HuH-7 (cell line): Measurements from ENCODE around the gene FAM24B.
A peak's percentile ranks its signal among the peaks of the same experiment; 100 is the strongest.
"Not testable (repeated sequence)": the region's sequence is repeated elsewhere in the genome, so short reads cannot be mapped to it uniquely, and the experiment has no call there.

Source experiments
- DNase-seq: peaks from one replicate; pipeline ENCODE4 v3.0.0; 2011; ENCODE audit warnings: low spot score

The FAM24B gene, protein sequence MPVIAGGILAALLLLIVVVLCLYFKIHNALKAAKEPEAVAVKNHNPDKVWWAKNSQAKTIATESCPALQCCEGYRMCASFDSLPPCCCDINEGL

DNA sequence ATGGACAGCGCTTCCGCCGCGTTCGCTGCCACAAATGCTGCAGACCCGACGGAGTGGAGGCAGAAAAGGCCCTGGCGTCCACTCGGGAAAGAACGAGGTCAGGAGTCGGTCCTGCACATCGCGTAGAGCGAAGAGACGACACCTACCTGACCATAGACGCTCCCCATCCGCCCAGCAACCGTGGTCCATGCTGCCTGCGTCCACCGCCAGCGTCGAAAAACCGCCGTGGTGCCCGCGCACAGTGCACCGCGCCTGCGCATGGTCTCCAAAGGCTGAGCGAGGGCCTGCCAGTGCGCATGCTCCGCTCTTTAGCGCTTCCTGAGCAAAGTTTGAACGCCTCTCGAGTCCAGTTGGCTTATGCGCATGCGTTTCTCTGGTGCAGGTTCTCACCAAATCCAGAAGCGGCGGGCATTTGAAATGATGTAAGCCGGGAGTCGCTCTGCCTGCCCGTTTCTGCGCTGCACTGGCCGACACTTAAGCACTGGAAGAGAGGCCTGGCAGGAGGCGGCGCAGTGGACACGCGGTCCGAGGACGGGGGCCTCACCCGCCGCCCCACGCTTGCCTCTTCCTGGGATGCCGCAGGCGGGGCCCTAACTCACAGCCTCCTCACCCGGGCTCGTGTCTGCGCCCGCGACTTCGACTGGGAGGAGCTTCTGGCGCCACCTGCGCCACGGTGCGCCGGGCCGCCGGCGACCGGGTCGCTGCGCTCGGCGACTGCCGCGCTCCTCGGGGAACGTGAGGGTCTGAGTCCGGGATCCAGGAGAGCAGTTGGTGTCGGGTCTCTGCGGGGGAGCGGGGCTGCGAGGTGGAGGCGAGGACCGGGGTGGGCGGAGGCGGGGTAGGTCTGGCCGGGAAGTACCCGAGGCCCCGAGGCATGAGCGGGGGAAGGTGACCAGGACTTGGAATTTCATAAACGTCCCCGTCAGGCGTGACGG lies at the start of gene FAM24B:
TSS of gene FAM24B (minus strand) at position 243 of the 935 bp plus-strand sequence. CDS start 29,066 bp downstream, outside the sequence.
- DNase-seq, result peak; percentile 93

DNA sequence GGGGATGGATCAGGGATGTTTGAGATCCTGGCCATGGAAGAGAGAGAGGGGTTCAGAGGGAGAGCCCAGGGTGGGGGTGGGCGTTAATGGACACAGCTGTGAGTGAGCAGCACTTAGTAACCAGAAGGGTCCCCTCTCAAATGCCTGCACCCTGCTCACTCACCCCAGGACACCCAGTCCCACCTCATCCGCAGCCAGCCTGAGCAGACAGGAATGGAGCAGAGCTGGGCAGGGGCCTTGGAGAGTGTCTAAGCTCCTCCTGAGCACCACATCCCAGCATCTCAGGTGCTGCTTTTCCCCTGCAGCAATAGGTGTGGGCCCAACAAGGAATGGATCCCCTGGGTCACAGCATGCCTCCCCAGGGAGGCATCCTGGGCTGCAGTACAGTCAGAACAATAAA lies 36.3 kb upstream of the FAM24B start:
- no peak for DNase-seq

DNA sequence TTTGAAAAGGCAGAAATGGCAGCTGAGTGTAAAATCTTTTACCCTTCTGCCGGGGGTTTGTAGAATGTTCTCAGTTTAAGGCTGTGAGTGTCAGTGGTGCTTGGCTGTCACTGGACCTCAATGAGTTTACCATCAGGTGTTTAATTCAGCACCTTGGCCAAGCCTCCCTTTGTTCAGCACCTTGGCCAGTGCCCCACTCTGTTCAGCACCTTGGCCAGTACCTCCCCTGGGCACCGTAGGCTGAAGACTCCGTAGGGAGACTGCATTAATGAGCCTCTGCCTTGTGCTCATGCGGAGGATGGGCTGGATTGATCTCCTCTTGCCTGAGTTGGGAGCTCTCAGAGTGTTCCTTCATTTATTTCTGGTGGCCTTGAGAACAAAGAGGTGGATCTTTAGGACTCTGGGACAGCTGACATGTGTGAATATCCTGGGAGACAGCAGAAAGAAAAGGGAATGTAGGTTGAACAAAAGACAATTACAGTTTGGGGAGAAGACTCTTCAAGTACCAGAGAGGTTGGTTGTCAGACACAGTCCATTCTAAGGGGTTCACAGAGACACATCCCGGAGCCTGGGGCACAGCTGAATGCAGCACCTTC lies 32.6 kb upstream of the FAM24B start:
- DNase-seq, result peak; percentile 46

DNA sequence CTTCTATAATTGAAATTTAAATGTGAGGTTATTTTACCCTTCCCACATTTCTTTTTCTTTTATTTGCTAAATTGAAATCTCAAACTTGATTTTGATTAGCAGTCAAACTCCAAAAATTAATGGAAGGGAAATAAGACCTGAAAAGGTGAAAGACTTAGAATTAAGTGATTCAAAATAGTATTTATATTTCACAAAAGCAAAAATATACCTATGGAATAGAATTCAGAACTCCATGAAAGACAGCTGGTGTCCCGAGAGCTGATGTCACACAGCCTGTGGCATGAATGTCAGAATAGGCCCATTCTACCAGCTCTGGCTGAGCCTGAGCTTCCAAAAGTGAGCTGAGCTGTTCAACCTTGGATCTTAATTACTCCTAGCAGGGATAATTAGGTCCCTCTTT lies 30.9 kb upstream of the FAM24B start, which contains the start of gene FAM24A:
TSS of gene FAM24A (plus strand) at position 301 of the 400 bp plus-strand sequence. CDS start 1,025 bp downstream, outside the sequence.
- no peak for DNase-seq

DNA sequence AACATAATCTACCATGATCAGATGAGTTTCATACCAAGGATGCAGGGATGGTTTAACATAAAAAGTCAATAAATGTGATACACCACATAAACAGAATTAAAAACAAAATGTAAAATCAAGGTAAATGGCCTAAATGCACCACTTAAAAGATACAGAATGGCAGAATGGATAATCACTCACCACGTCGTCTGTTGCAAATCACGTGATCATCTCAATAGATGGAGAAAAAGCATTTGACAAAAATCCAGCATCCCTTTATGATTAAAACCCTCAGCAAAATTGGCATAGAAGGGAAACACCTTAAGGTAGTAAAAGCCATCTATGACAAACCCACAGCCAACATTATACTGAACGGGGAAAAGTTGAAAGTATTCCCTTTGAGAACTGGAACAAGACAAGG lies 24.5 kb upstream of the FAM24B start:
- not testable (repeated sequence) for DNase-seq

DNA sequence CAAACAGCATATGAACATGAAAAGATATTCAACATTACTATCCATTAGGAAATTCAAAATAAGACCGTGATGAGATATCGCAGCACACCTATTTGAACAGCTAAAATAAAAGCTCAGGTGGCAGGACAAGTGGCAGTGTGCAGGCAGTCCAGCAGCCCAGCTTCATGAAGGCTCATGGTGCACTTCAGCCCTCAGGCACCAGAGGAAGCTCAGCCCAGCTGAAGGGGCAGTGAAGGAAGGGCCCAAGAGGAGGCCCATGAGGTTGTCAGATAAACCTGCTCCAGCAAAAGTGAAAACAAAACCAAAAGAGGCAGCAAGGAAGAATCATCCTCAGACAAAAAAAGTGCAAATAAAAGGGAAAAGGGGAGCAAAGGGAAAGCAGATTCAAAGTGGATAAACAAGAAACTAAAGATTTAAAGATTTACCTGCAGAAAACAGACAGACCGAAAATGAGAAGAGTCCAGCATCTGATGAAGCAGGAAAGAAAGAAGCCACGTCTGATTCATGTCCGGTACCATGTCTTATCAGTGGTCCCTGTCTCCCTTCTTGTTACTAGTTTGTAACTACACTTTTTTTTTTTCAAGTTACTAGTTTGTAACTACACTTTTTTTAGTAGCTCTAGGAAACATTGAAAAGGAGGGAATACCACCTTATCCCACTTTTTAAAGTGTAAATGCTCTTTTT lies 15.0 kb upstream of the FAM24B start:
- no peak for DNase-seq

DNA sequence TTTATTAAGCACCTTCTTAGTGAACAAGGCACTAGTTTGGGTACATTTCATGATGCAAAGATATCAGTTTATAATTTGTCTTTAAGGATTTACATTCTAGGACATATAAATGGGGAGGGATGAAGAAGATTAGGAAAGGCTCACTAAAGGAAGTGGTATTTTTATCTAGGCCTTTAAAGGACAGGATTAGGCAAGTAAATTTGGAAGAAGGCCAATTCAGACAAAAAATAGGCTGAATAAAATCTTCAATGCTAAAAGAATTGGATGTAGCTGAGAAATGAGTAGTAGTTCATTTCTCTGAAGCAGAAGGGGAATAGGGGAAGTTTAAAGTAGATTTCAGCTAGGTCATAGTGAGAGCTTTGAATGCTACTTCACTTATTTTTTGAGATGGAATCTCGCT lies 4.8 kb upstream of the FAM24B start:
- no peak for DNase-seq

DNA sequence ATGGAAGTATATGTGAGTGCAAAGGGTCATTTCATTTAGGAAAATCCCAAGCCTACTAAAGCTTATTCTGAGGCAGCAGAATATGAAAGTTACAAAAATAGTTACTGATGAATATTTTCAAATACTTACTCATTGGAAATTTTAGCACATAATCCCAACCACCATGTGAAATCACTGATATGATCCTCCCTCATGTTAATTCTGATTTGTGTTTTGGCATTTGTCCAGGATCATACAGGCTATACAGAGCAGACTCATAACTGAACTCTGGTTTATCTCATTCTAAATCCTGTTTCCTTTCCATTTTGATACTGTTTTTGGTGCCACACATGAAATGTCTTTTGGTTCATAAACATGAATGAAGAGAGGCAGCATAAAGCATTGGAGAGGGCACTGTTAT lies 3.4 kb upstream of the FAM24B start:
- no peak for DNase-seq

DNA sequence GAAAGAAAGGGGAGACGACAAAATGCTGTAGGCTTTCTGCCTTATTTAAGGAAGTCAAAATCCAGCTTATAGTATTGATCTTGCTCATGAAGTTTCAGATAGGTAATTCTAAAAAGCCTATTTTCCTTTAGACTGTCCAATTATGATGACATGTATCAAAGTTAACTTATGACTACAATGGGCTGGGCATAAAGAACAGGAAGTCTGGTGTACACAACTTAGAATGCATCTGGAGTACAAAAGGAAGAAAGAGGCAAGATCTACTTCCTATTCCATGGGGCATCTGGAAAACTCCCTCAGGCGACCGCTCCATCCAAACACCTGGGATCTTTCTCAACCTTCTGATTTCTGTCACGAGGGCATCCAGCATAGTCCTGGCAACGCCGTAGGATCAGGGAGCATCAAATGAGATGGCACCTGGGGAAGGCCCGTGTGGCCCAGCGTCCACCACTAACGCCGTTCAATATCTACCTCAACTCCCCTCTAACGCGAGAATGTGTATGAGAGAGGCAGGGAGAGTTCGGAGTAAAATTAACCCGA lies 512 bp downstream of the FAM24B start:
- DNase-seq, result peak; percentile 14

DNA sequence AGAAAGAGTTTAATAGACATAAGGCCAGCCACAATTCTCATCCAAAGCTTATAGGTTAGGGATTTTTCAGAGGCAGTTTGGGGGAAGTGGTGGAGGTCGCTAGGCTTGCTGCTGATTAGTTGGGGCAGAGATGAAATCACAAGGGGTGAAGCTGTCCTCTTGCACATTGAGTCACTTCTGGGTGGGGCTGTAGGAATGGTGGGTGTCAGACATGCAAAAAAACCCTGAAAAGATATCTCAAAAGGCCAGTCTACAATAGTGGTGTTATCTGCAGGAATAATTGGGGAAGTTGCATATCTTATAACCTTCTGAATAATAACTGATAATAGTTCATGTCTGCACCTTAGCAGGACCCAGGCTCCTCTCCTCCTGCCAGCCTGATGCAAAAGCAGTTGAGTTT lies 2.1 kb downstream of the FAM24B start:
- DNase-seq, result no peak

DNA sequence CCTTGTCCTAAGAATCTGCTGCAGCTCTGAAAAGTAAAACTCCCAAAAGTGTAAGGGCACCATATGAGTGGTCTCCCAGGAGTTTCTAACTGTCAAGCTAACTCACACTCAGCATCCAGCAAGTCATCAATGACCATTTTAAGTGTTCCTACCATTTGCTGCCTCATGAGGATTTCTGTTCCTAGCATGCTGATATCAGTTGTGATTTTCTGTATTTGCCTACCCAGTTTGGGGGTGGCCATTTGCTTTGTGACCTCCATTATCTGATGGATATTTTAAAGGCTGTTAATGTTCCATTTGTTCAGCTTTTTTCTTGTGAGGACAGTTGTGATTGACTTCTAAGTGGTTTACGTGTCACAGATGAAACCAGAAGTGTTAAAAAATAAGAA lies 2.9 kb downstream of the FAM24B start:
- no peak for DNase-seq

DNA sequence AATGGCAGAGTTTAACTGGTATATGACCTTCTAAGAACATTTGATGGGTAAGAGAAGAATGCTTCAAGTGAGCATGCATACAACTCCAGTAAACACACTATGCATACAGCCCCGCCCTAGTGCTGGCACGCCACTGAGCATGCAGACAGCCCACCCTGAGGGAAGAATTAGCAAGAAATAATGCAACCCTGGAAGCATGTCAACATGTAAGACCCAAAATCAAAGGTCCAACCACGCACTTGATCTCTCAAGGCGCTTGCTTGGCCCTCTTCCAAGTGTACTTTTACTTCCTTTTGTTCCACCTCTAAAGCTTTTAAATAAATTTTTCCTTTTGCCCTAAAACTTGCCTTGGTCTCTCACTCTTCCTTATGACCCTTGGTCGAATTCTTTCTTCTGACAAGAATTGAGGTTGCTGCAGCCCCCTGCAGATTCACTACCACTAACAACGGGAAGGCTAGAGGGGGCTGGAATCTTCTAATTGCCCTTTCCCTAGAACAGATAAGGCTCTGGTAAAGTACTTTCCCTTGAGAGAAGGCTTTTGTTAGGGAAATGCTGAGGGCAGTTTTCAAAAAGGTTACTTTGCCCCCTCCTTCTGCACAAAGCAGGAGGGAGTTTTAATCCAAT lies 3.4 kb downstream of the FAM24B start:
- no peak for DNase-seq

DNA sequence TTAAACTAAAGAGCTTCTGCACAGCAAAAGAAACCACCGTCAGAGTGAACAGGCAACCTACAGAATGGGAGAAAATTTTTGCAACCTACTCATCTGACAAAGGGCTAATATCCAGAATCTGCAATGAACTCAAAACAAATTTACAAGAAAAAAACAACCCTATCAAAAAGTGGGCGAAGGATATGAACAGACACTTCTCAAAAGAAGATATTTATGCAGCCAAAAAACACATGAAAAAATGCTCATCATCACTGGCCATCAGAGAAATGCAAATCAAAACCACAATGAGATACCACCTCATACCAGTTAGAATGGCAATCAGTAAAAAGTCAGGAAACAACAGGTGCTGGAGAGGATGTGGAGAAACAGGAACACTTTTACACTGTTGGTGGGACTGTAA lies 7.4 kb downstream of the FAM24B start:
- not testable (repeated sequence) for DNase-seq

DNA sequence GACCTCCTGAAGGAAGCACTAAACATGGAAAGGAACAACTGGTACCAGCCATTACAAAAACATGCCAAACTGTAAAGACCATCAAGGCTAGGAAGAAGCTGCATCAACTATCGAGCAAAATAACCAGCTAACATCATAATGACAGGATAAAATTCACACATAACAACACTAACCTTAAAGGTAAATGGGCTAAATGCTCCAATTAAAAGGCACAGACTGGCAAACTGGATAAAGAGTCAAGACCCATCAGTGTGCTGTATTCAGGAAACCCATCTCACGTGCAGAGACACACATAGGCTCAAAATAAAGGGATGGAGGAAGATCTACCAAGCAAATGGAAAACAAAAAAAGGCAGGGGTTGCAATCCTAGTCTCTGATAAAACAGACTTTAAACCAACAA lies 10.6 kb downstream of the FAM24B start:
- not testable (repeated sequence) for DNase-seq

DNA sequence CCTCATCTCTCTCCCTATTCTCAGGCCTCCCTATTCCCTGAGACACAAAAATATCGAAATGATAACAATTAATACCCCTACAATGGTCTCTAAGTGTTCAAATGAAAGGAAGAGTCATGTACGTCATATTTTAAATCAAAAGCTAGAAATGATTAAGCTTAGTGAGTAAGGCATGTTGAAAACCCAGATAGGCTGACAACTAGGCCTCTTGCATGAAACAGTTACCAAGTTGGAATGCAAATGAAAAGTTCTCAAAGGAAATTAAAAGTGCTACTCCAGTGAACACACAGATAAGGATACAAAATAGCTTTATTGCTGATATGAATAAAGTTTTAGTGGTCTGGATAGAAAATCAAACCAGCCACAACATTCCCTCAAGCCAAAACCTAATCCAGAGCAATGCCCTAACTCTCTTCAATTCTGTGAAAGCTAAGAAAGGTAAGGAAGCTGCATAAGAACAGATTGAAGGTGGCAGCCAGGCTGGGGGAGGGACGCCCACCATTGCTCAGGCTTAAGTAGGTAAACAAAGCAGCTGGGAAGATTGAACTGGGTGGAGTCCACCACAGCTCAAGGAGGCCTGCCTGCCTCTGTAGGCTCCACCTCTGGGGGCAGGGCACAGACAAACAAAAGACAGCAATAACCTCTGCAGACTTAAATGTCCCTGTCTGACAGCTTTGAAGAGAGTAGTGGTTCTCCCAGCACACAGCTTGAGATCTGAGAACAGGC lies 12.5 kb downstream of the FAM24B start:
- not testable (repeated sequence) for DNase-seq

DNA sequence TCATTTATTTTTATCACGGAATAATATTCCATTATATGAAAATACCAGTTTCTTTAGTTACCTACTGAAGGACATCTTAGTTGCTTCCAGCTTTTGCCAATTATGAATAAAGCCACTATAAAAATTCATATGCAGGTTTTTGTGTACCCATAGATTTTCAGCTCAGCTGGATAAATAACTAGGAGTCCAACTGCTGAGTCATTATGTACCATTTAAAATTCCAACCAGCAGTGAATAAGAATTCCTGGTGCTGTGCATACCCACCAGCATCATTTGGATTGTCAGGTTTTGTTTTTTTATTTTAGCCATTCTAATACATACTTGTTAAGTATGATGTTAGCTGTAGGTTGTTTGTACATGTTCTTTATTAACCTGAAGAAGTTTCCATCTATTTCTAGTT lies 14.5 kb downstream of the FAM24B start:
- no peak for DNase-seq

DNA sequence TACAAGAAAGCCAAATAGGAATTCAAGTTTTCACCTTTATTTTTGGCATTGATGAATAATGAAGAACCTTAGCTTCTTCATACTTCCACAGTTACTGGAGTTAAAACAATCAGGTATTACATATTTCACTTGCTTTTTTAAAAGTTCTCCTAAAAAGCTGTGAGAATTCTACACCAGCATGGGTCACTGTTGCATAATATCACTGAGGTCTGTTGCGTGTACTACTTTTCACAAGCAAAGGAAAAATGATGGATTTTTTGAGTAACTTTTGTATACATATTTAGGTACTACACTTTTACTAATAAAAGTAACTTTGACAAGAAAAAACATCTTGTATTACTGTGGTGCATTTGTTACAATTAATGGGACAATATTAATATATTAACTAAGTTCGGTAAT lies 15.2 kb downstream of the FAM24B start:
- no peak for DNase-seq

DNA sequence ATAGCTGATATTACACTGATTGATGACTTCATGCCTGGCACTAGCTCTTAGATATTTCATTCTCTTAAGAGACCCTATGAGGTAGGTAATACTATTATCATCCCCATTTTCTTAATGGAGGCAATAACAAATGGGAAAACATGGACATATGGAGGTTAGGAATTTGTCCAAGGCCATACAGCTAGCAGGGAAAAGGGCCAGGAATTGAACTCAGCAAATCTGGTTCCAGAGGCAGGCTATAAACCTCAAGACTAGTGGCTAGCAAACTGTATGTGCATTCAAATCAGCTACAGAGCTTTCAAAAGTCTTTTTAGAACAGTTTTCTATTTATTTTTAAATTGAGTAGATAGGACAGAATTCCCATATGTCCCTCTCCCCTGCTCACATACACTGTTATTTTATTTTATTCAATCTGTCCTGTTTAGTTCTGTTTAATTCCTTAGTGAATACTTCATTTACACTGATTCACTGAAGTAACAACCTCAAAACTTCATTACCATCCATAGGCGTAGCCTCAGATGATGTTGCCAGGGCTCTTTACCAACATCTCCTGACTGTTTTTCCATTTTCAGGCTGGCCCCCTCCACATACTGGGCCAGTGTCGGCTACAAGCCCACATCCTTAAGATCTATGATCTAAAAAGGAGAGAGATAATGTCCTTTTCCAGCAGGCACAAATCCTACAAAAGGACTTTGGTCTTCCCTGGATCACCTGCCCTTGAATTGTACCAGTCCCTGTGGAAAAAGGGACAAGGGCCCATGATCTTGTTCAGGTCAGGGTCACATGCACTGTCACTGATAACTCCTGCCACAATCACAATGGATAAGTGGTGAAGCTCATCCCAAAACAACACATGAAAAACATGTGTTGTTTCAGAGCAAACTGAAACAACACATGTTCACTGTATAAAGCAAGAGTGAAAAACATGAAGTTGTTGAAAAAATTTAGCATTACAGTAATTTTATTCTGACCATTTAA lies 15.9 kb downstream of the FAM24B start:
- DNase-seq, result no peak

DNA sequence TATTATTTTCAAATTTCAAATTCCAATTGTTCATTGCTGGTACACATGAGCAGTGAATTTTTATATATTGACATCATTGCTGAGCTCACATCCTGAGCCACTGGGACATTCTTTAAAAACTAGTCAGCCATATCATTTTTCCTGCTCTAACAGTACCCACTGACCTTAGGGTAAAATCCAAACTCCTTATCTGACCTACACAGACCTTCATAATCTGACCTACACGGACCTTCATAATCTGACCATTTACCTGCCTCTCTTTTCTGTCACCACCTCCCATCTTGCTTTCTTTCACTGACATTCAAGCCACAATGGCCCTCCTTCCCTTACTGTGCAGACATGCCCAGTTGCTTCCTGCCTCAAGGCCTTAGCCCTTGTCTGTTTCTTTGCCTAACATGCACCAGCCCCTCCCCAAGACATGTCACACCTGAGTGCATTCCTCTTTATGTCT lies 17.6 kb downstream of the FAM24B start:
- no peak for DNase-seq

DNA sequence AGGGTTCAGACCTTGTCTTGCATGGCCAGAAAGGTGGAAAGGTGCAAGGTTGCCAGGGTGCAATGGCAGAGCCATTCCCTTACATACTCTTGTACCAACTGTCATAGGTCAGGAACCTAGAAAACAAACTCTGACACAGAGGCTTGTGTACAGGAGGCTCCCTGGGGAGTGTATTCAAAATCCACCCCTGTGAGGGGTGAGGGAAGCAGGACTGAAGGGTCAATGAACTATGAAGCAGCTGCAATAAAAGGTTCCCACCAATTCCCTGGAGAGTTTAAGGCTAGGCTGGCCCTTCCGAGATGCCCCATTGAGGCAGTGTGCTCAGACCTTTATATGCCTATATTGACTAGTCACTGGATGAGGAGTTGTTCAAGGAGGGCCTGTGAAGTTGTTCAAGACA lies 19.9 kb downstream of the FAM24B start:
- no peak for DNase-seq
